CD8-positive, alpha-beta memory T cell (primary cell): ENCODE results near the gene SPIRE2. TPM values are rescaled to one million over a fixed set of nuclear protein-coding genes. Genes with fewer than 3 reads are reported as not detected.

Source experiments
- CTCF ChIA-PET: fragments of 350-600 bp; sonication (Branson Sonifier 250); formaldehyde crosslinking; loops from one replicate; lab custom pipeline; 2021; ENCODE audit warnings: antibody characterized with exemption; lab: Charles Lee
- POLR2A ChIA-PET: fragments of 350-600 bp; sonication (Branson Sonifier 250); formaldehyde crosslinking; loops from one replicate; lab custom pipeline; 2021; ENCODE audit warnings: antibody characterized with exemption; lab: Charles Lee
- DNase-seq, 5 donors: peaks; one replicate each; pipeline versions ENCODE4 v3.0.0 to v3.0.0-alpha.2; 2020 to 2022; ENCODE audit warnings: mixed read lengths in 1 of 5
- H3K27ac ChIP-seq: one replicate; pipeline ENCODE4 v1.7.0; 2013; ENCODE audit warnings: low read depth, mild to moderate bottlenecking, low read length, moderate library complexity
- H3K27me3 ChIP-seq: 2 replicates; pipeline ENCODE4 v1.7.0; 2013; ENCODE audit warnings: low read length, mild to moderate bottlenecking; ENCODE audit not compliant: insufficient read depth, poor library complexity, severe bottlenecking
- H3K36me3 ChIP-seq: 2 replicates; pipeline ENCODE4 v1.7.0; 2013; ENCODE audit warnings: mild to moderate bottlenecking, low read length, moderate library complexity; ENCODE audit not compliant: insufficient read depth
- H3K4me1 ChIP-seq: 2 replicates; pipeline ENCODE4 v1.7.0; 2013; ENCODE audit warnings: mild to moderate bottlenecking, low read length, moderate library complexity; ENCODE audit not compliant: insufficient read depth
- H3K4me3 ChIP-seq: 2 replicates; pipeline ENCODE4 v1.7.0; 2013; ENCODE audit warnings: mild to moderate bottlenecking, low read length
- H3K9me3 ChIP-seq: 2 replicates; pipeline ENCODE4 v1.7.0; 2013; ENCODE audit warnings: mild to moderate bottlenecking, low read length
- H3K27ac Mint-ChIP-seq, 8 donors: one replicate each; pipeline ENCODE4 v1.8.0; 2020 to 2021; ENCODE audit warnings: mixed read lengths in 8 of 8, mild to moderate bottlenecking in 6 of 8, inconsistent platforms in 3 of 8, moderate library complexity in 3 of 8
- H3K27me3 Mint-ChIP-seq, 2 donors: one replicate each; pipeline ENCODE4 v1.8.0; 2020 to 2021; ENCODE audit warnings: mixed read lengths in 2 of 2, mild to moderate bottlenecking in 1 of 2, moderate library complexity in 1 of 2
- H3K36me3 Mint-ChIP-seq, 3 donors: one replicate each; pipeline ENCODE4 v1.8.0; 2020 to 2021; ENCODE audit warnings: mixed read lengths in 3 of 3, inconsistent platforms in 1 of 3, mild to moderate bottlenecking in 1 of 3
- H3K4me1 Mint-ChIP-seq, 3 donors: one replicate each; pipeline ENCODE4 v1.8.0; 2020 to 2021; ENCODE audit warnings: mixed read lengths in 3 of 3, inconsistent platforms in 1 of 3, mild to moderate bottlenecking in 1 of 3
- H3K4me3 Mint-ChIP-seq, 7 donors: one replicate each; pipeline ENCODE4 v1.8.0; 2020 to 2021; ENCODE audit warnings: mixed read lengths in 7 of 7, mild to moderate bottlenecking in 6 of 7, moderate library complexity in 4 of 7, inconsistent platforms in 2 of 7
- H3K9me3 Mint-ChIP-seq, 5 donors: one replicate each; pipeline ENCODE4 v1.8.0; 2020 to 2022; ENCODE audit warnings: mixed read lengths in 5 of 5, mild to moderate bottlenecking in 3 of 5, moderate library complexity in 2 of 5, inconsistent platforms in 1 of 5
- polyA plus RNA-seq: library from polyadenylated mRNA; unstranded; fragments of 300-500 nt; fragmentation: Illumina TruSeq; gene quantifications from one replicate; pipeline ENCODE4 v1.2.3, GENCODE V29; 2021
- total RNA-seq, 2 experiments: library from RNA; stranded (reverse); gene quantifications; one replicate each; pipeline ENCODE4 v1.2.3, GENCODE V29; 2021

SPIRE2 gene
- total and polyA plus RNA-seq, 3 experiments from 2014 or later, result 0.18 to 1.4 (median 0.37) TPM

GRCh38 chr16:89918453-89919347, 90.4 kb downstream of the SPIRE2 start, which contains the start of gene MC1R:
TSS of gene MC1R (plus strand) at chr16:89918862. CDS start at chr16:89919259, 397 bp downstream.
- Mint-ChIP-seq H3K4me1 (peaks cover 32 to 62% (median 34%) of the 10 kb centered on the region in 3 donors), H3K36me3 (no peaks in the 10 kb centered on the region), H3K27me3 (peaks cover 17 to 28% of the 10 kb centered on the region in 2 donors), H3K4me3 (peak within 1 kb of the TSS; percentile 67 to 87 (median 77)), H3K27ac (peak within 1 kb of the TSS in 5 of 8 donors; percentile 37 to 85 (median 72)), H3K9me3 (peaks cover 0 to 4% (median 0%) of the 10 kb centered on the region in 5 donors)
- Histone ChIP-seq H3K4me1 (peaks cover 56% of the 10 kb centered on the region), H3K36me3 (no peaks in the 10 kb centered on the region), H3K9me3 (no peaks in the 10 kb centered on the region), H3K4me3 (peak within 1 kb of the TSS; percentile 63), H3K27ac (peak within 1 kb of the TSS; percentile 64), H3K27me3 (peaks cover 7% of the 10 kb centered on the region)
- DNase-seq, result peak in 1 of 5 donors; percentile 47
- ChIA-PET CTCF (interaction anchor here (0.9 to 2.0 kb wide), 4 partner anchors 8 to 218 kb away, joined by 3 to 12 read pairs (median 5); no protein-coding TSS in a partner anchor), POLR2A (interaction anchor here (1.3 kb wide), 1 partner anchor 11 kb away, joined by 3 read pairs; no protein-coding TSS in a partner anchor)

- ChIA-PET POLR2A (no interaction called here), CTCF (interaction anchor here (2.0 kb wide), 1 partner anchor 9 kb away, joined by 12 read pairs; no protein-coding TSS in a partner anchor)
- Histone ChIP-seq H3K27me3 (peaks cover 18% of the 10 kb centered on the region), H3K9me3 (no peaks in the 10 kb centered on the region), H3K4me3 (no peak overlapping the region), H3K27ac (no peak overlapping the region), H3K36me3 (no peaks in the 10 kb centered on the region), H3K4me1 (peaks cover 56% of the 10 kb centered on the region)
- no peak for DNase-seq
- Mint-ChIP-seq H3K9me3 (peaks cover 0 to 4% (median 0%) of the 10 kb centered on the region in 5 donors), H3K27ac (peak overlapping the region in 2 of 8 donors; percentile 24 to 71), H3K4me3 (peak overlapping the region in 6 of 7 donors; percentile 10 to 74 (median 15)), H3K36me3 (no peaks in the 10 kb centered on the region), H3K27me3 (peaks cover 21 to 32% of the 10 kb centered on the region in 2 donors), H3K4me1 (peaks cover 32 to 66% (median 37%) of the 10 kb centered on the region in 3 donors)
These were observed 91.5 kb downstream of the SPIRE2 start for GRCh38 chr16:89919535-89920406.

- Mint-ChIP-seq H3K4me1 (peaks cover 32 to 70% (median 36%) of the 10 kb centered on the region in 3 donors), H3K27ac (no peak overlapping the region), H3K36me3 (no peaks in the 10 kb centered on the region), H3K9me3 (peaks cover 0 to 4% (median 0%) of the 10 kb centered on the region in 5 donors), H3K4me3 (peak overlapping the region in 2 of 7 donors; percentile 12 to 41), H3K27me3 (peaks cover 30 to 34% of the 10 kb centered on the region in 2 donors)
- Histone ChIP-seq H3K9me3 (no peaks in the 10 kb centered on the region), H3K4me3 (no peak overlapping the region), H3K27me3 (peaks cover 26% of the 10 kb centered on the region), H3K4me1 (peaks cover 62% of the 10 kb centered on the region), H3K27ac (no peak overlapping the region), H3K36me3 (no peaks in the 10 kb centered on the region)
- POLR2A ChIA-PET, result no interaction called here
- DNase-seq, result no peak
- CTCF ChIA-PET, result interaction anchor here (5.7 kb wide), 1 partner anchor 11 kb away, joined by 31 read pairs; no protein-coding TSS in a partner anchor
These were observed 92.4 kb downstream of the SPIRE2 start for GRCh38 chr16:89920723-89921122.

Other genes with a start within 250 kb of the SPIRE2 start
- gene DPEP1, start 214.8 kb upstream of the SPIRE2 start, total RNA-seq, result not detected
- gene DPEP1, start 214.8 kb upstream of the SPIRE2 start, polyA plus RNA-seq, result not detected
- gene CHMP1A, start 170.8 kb upstream of the SPIRE2 start, total RNA-seq, result 10 to 100 TPM; 81.4 to 94.0 TPM
- 72.1 TPM for gene CHMP1A, start 170.8 kb upstream of the SPIRE2 start, polyA plus RNA-seq
- gene SPATA33, start 170.6 kb upstream of the SPIRE2 start, total RNA-seq, result 10 to 100 TPM; 16.9 TPM
- 2.3 TPM for gene SPATA33, start 170.6 kb upstream of the SPIRE2 start, polyA plus RNA-seq
- gene CDK10, start 141.8 kb upstream of the SPIRE2 start, total RNA-seq, result 10 to 100 TPM; 74.8 to 79.0 TPM
- gene CDK10, start 141.8 kb upstream of the SPIRE2 start, polyA plus RNA-seq, result 31.8 TPM
- gene SPATA2L, start 126.8 kb upstream of the SPIRE2 start, total RNA-seq, result 1 to 10 TPM; 7.0 to 7.6 TPM
- gene SPATA2L, start 126.8 kb upstream of the SPIRE2 start, polyA plus RNA-seq, result 10.3 TPM
- gene VPS9D1, start 107.6 kb upstream of the SPIRE2 start, total RNA-seq, result 1 to 10 TPM; 3.7 to 4.0 TPM
- 1.6 TPM for gene VPS9D1, start 107.6 kb upstream of the SPIRE2 start, polyA plus RNA-seq
- gene ZNF276, start 106.9 kb upstream of the SPIRE2 start, total RNA-seq, result 10 to 100 TPM; 35.6 to 36.6 TPM
- 47.3 TPM for gene ZNF276, start 106.9 kb upstream of the SPIRE2 start, polyA plus RNA-seq
- 10 to 100 TPM; 88.0 to 94.0 TPM for gene FANCA, start 11.8 kb upstream of the SPIRE2 start, total RNA-seq
- gene FANCA, start 11.8 kb upstream of the SPIRE2 start, polyA plus RNA-seq, result 10.8 TPM
- 100 to 1,000 TPM; 154 to 155 TPM for gene TCF25, start 45.1 kb downstream of the SPIRE2 start, total RNA-seq
- gene TCF25, start 45.1 kb downstream of the SPIRE2 start, polyA plus RNA-seq, result 121 TPM
- gene MC1R, start 90.4 kb downstream of the SPIRE2 start, total RNA-seq, result 1 to 10 TPM; 1.9 to 2.6 TPM
- gene MC1R, start 90.4 kb downstream of the SPIRE2 start, polyA plus RNA-seq, result 0.86 TPM
- under 1 TPM; 0.31 to 0.38 TPM for gene TUBB3, start 94.9 kb downstream of the SPIRE2 start, total RNA-seq
- not detected for gene TUBB3, start 94.9 kb downstream of the SPIRE2 start, polyA plus RNA-seq
- 10 to 100 TPM; 41.1 to 44.9 TPM for gene DEF8, start 120.3 kb downstream of the SPIRE2 start, total RNA-seq
- gene DEF8, start 120.3 kb downstream of the SPIRE2 start, polyA plus RNA-seq, result 28.4 TPM
- under 1 TPM; 0.13 to 0.18 TPM for gene DBNDD1, start 191.0 kb downstream of the SPIRE2 start, total RNA-seq
- gene DBNDD1, start 191.0 kb downstream of the SPIRE2 start, polyA plus RNA-seq, result 0.94 TPM
- gene PRDM7, start 248.9 kb downstream of the SPIRE2 start, total RNA-seq, result not detected
- not detected for gene PRDM7, start 248.9 kb downstream of the SPIRE2 start, polyA plus RNA-seq